Astrocyte (in vitro differentiated cells and primary cell): ENCODE results near the gene GAS6. TPM values are rescaled to one million over a fixed set of nuclear protein-coding genes. Genes with fewer than 3 reads are reported as not detected.
A peak's percentile ranks its signal among the peaks of the same experiment; 100 is the strongest.

Experiments
- DNase-seq: peaks from one replicate; pipeline ENCODE4 v3.0.0-alpha.2; 2010; ENCODE audit warnings: low read depth
- FAIRE-seq: peaks from 2 replicates; lab custom pipeline; 2011; peaks lifted over from hg19 to GRCh38; lab: Jason Lieb, UNC
- H2AFZ ChIP-seq: 2 replicates; pipeline ENCODE4 v1.6.0; 2012; ENCODE audit warnings: low read depth, low read length, inconsistent platforms
- H3K27ac ChIP-seq: 2 replicates; pipeline ENCODE4 v1.5.1; 2011; ENCODE audit warnings: low read depth, low read length, inconsistent platforms
- H3K27me3 ChIP-seq: 2 replicates; pipeline ENCODE4 v1.6.0; 2011; ENCODE audit warnings: low read length, inconsistent platforms; ENCODE audit not compliant: insufficient read depth
- H3K36me3 ChIP-seq: 2 replicates; pipeline ENCODE4 v1.5.1; 2011; ENCODE audit warnings: low read length, inconsistent platforms; ENCODE audit not compliant: insufficient read depth
- H3K4me1 ChIP-seq: 2 replicates; pipeline ENCODE4 v1.5.1; 2011; ENCODE audit warnings: low read length, inconsistent platforms; ENCODE audit not compliant: insufficient read depth
- H3K4me2 ChIP-seq: 2 replicates; pipeline ENCODE4 v1.6.0; 2012; ENCODE audit warnings: low read length, inconsistent platforms
- H3K4me3 ChIP-seq: 2 replicates; pipeline ENCODE4 v1.5.1; 2011; ENCODE audit warnings: low read depth, mild to moderate bottlenecking, low read length, inconsistent platforms; ENCODE audit not compliant: insufficient read depth
- H3K79me2 ChIP-seq: 2 replicates; pipeline ENCODE4 v1.6.0; 2012; ENCODE audit warnings: mild to moderate bottlenecking, low read length, inconsistent platforms; ENCODE audit not compliant: insufficient read depth
- H3K9ac ChIP-seq: 2 replicates; pipeline ENCODE4 v1.6.0; 2012; ENCODE audit warnings: mild to moderate bottlenecking, low read length, inconsistent platforms
- H3K9me3 ChIP-seq: 2 replicates; pipeline ENCODE4 v1.5.1; 2012; ENCODE audit warnings: low read depth, mild to moderate bottlenecking, low read length, inconsistent platforms; ENCODE audit not compliant: insufficient read depth
- H4K20me1 ChIP-seq: 2 replicates; pipeline ENCODE4 v1.6.0; 2012; ENCODE audit warnings: low read length, inconsistent platforms; ENCODE audit not compliant: insufficient read depth
- H3K27ac Mint-ChIP-seq: one replicate; pipeline ENCODE4 v1.8.0; 2021; ENCODE audit warnings: mild to moderate bottlenecking, mixed read lengths; ENCODE audit not compliant: unreplicated experiment
- H3K27me3 Mint-ChIP-seq: one replicate; pipeline ENCODE4 v1.8.0; 2021; ENCODE audit warnings: low read depth, mixed read lengths; ENCODE audit not compliant: unreplicated experiment
- H3K36me3 Mint-ChIP-seq: one replicate; pipeline ENCODE4 v1.8.0; 2021; ENCODE audit warnings: low read depth, mixed read lengths; ENCODE audit not compliant: unreplicated experiment
- H3K4me1 Mint-ChIP-seq: one replicate; pipeline ENCODE4 v1.8.0; 2021; ENCODE audit warnings: low read depth, mixed read lengths; ENCODE audit not compliant: unreplicated experiment
- H3K4me3 Mint-ChIP-seq: one replicate; pipeline ENCODE4 v1.8.0; 2021; ENCODE audit warnings: mild to moderate bottlenecking, moderate library complexity, mixed read lengths; ENCODE audit not compliant: unreplicated experiment
- H3K9me3 Mint-ChIP-seq: one replicate; pipeline ENCODE4 v1.8.0; 2021; ENCODE audit warnings: mild to moderate bottlenecking, mixed read lengths; ENCODE audit not compliant: unreplicated experiment
- EZH2 ChIP-seq: IDR thresholded peaks from 2 replicates; pipeline ENCODE4 v1.6.1; 2012; ENCODE audit warnings: mild to moderate bottlenecking, low read length, inconsistent platforms; ENCODE audit not compliant: insufficient read depth
- total RNA-seq: library from RNA; stranded (reverse); gene quantifications from 2 replicates; pipeline ENCODE4 v1.2.1, GENCODE V29; 2021
- TF ChIP-seq, protein P1 (sequence below): IDR thresholded peaks from 2 replicates; pipeline ENCODE4 v1.5.1; 2011; ENCODE audit warnings: low read depth, mild to moderate bottlenecking, inconsistent platforms, low read length, moderate library complexity; ENCODE audit not compliant: insufficient read depth

Gene GAS6
- total RNA-seq, 1 donor from 2014 or later, result 287 TPM

DNA sequence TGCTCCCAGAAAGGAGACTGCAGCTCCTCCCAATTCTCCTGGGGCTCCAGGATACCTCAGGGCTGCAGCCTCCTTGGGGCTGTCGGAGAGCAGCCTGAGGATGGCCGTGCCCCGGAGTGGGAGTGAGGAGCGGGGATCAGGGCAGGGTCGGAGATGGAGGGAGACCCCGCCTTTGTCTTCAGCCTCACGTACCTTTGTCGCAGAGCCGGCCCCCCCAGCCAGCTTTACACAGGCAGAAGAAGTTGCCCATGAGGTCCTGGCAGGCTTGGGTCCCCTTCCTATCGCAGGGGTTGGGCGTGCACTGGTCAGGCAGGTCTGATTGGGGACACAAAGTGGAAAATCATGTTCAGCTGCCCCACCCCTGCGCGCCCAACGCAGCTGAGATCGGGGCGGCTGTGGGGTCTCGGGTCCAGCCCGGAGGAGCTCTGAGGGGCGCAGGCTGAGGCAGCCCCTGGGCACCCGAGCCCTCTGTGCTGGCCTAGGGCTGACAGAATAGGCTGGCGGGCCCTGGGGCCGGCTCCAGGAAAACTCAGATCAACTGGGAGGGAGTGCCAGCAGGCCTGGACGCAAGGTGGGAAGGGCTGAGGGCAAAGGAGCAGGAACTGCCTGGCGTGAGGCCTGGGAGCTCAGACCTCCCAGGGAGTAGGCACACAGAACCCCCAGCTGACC lies 24.2 kb downstream of the GAS6 start:
- peak overlapping the region; percentile 79 for H3K4me2 ChIP-seq
- H3K79me2 ChIP-seq, result peaks cover 36% of the 10 kb centered on the region
- H3K36me3 ChIP-seq, result no peaks in the 10 kb centered on the region
- no peaks in the 10 kb centered on the region for H3K9me3 ChIP-seq
- no peak for FAIRE-seq
- H3K9ac ChIP-seq, result no peak overlapping the region
- TF ChIP-seq EZH2, result no peak
- TF ChIP-seq, protein P1, sequence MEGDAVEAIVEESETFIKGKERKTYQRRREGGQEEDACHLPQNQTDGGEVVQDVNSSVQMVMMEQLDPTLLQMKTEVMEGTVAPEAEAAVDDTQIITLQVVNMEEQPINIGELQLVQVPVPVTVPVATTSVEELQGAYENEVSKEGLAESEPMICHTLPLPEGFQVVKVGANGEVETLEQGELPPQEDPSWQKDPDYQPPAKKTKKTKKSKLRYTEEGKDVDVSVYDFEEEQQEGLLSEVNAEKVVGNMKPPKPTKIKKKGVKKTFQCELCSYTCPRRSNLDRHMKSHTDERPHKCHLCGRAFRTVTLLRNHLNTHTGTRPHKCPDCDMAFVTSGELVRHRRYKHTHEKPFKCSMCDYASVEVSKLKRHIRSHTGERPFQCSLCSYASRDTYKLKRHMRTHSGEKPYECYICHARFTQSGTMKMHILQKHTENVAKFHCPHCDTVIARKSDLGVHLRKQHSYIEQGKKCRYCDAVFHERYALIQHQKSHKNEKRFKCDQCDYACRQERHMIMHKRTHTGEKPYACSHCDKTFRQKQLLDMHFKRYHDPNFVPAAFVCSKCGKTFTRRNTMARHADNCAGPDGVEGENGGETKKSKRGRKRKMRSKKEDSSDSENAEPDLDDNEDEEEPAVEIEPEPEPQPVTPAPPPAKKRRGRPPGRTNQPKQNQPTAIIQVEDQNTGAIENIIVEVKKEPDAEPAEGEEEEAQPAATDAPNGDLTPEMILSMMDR, result no peak
- H3K27ac ChIP-seq, result no peak overlapping the region
- peaks cover 5% of the 10 kb centered on the region for H4K20me1 ChIP-seq
- Mint-ChIP-seq H3K4me3 (no peak overlapping the region), H3K9me3 (no peaks in the 10 kb centered on the region), H3K36me3 (peaks cover 9% of the 10 kb centered on the region), H3K4me1 (peaks cover 23% of the 10 kb centered on the region), H3K27me3 (no peaks in the 10 kb centered on the region), H3K27ac (no peak overlapping the region)
- H3K27me3 ChIP-seq, result no peaks in the 10 kb centered on the region
- peaks cover 41% of the 10 kb centered on the region for H3K4me1 ChIP-seq
- DNase-seq, result no peak
- H2AFZ ChIP-seq, result no peak overlapping the region
- H3K4me3 ChIP-seq, result no peak overlapping the region

DNA sequence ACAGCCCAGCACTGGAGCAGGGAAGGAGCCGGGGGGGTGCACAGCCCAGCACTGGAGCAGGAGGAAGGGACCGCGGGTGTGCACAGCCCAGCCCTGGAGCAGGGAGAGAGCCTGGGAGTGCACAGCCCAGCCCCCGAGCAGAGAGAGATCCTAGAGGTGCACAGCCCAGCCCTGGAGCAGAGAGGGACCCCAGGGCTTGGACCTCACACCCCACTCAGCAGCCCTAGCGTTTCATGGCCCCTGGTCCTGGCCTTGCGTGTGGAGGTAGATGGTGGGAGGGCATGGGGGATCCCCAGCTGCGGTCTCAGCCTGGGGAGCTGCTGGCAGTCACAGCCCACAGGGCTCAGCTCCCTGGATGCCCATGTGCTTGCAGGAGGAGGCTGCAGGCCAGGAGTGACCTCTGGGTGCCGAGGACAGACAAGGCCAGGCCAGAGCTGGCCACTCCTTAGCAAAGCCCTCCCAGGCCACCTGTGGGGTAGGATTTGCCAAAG lies 25.1 kb downstream of the GAS6 start:
- H3K4me1 Mint-ChIP-seq, result peaks cover 18% of the 10 kb centered on the region
- no peak overlapping the region for H3K27ac Mint-ChIP-seq
- H3K27me3 Mint-ChIP-seq, result no peaks in the 10 kb centered on the region
- no peak overlapping the region for H2AFZ ChIP-seq
- no peaks in the 10 kb centered on the region for H3K9me3 Mint-ChIP-seq
- no peak overlapping the region for H3K4me3 Mint-ChIP-seq
- peak overlapping the region; percentile 79 for H3K4me2 ChIP-seq
- H3K27ac ChIP-seq, result peak overlapping the region; percentile 14
- FAIRE-seq, result no peak
- H3K79me2 ChIP-seq, result peaks cover 31% of the 10 kb centered on the region
- no peaks in the 10 kb centered on the region for H3K36me3 ChIP-seq
- H3K4me1 ChIP-seq, result peaks cover 41% of the 10 kb centered on the region
- H3K9me3 ChIP-seq, result no peaks in the 10 kb centered on the region
- peak overlapping the region; percentile 38 for H3K4me3 ChIP-seq
- H3K36me3 Mint-ChIP-seq, result peaks cover 8% of the 10 kb centered on the region
- no peak for TF ChIP-seq EZH2
- TF ChIP-seq, protein P1, result no peak
- no peak for DNase-seq
- H3K9ac ChIP-seq, result no peak overlapping the region
- no peaks in the 10 kb centered on the region for H3K27me3 ChIP-seq
- no peaks in the 10 kb centered on the region for H4K20me1 ChIP-seq
